Muscle of back (tissue), 11 donors: ENCODE data around the gene ARHGEF7. TPM values are rescaled to one million over a fixed set of nuclear protein-coding genes. Genes with fewer than 3 reads are reported as not detected.

ENCODE experiments used
- DNase-seq, 3 donors: peaks; one replicate each; pipeline versions ENCODE4 v3.0.0 to v3.0.0-alpha.2; 2013
- polyA plus RNA-seq, 10 donors: library from polyadenylated mRNA; unstranded; fragments of 120-200 nt; gene quantifications; one replicate each; pipeline ENCODE4 v1.2.1, GENCODE V29; 2013; ENCODE audit not compliant: insufficient read length in 10 of 10

The ARHGEF7 gene
- polyA plus RNA-seq, 10 donors: 54.3 to 90.5 (median 73.8) TPM

- DNase-seq: no peak
Measured at GRCh38 chr13:111292710-111293485, 177.8 kb downstream of the ARHGEF7 start.

GRCh38 chr13:111295886-111296285 lies 180.8 kb downstream of the ARHGEF7 start:
- no peak for DNase-seq

- no peak for DNase-seq
Measured at GRCh38 chr13:111296417-111296816, 181.3 kb downstream of the ARHGEF7 start.

GRCh38 chr13:111298214-111298975 lies 183.3 kb downstream of the ARHGEF7 start:
- DNase-seq: no peak

- peak in 2 of 3 donors; percentile 22 to 24 for DNase-seq
Measured at GRCh38 chr13:111302045-111302726, 187.1 kb downstream of the ARHGEF7 start.

- DNase-seq: no peak
Measured at GRCh38 chr13:111303559-111303958, 188.4 kb downstream of the ARHGEF7 start.

GRCh38 chr13:111304041-111304544 lies 189.0 kb downstream of the ARHGEF7 start:
- no peak for DNase-seq

GRCh38 chr13:111304603-111305289 lies 189.6 kb downstream of the ARHGEF7 start:
- DNase-seq: no peak

- DNase-seq: no peak
Measured at GRCh38 chr13:111312944-111313590, 198.0 kb downstream of the ARHGEF7 start.

GRCh38 chr13:111313911-111314425 lies 198.9 kb downstream of the ARHGEF7 start:
- DNase-seq: no peak

GRCh38 chr13:111314852-111315251 lies 199.7 kb downstream of the ARHGEF7 start:
- DNase-seq: peak in 1 of 3 donors; percentile 26

GRCh38 chr13:111315347-111315995 lies 200.4 kb downstream of the ARHGEF7 start:
- DNase-seq: no peak

GRCh38 chr13:111316161-111316730 lies 201.1 kb downstream of the ARHGEF7 start:
- DNase-seq: no peak

GRCh38 chr13:111317042-111317550 lies 202.0 kb downstream of the ARHGEF7 start:
- DNase-seq: no peak

GRCh38 chr13:111317571-111318345 lies 202.6 kb downstream of the ARHGEF7 start:
- no peak for DNase-seq

GRCh38 chr13:111318386-111318785 lies 203.3 kb downstream of the ARHGEF7 start:
- DNase-seq: no peak

GRCh38 chr13:111319521-111319920 lies 204.4 kb downstream of the ARHGEF7 start:
- DNase-seq: no peak

- no peak for DNase-seq
Measured at GRCh38 chr13:111319998-111320911, 205.1 kb downstream of the ARHGEF7 start, which contains the start of gene TEX29. TSS of gene TEX29 (plus strand) at chr13:111320642. CDS start at chr13:111320891, 249 bp downstream.
